ENCODE measurements around the gene SLC10A7. TPM values are rescaled to one million over a fixed set of nuclear protein-coding genes. Genes with fewer than 3 reads are reported as not detected.

The SLC10A7 gene
- total and polyA plus RNA-seq, 2 of the 13 experiments (the other 11 are each of a cell fraction or from before 2014, with no cell fraction given) = 18.5 to 18.8 TPM

DNA sequence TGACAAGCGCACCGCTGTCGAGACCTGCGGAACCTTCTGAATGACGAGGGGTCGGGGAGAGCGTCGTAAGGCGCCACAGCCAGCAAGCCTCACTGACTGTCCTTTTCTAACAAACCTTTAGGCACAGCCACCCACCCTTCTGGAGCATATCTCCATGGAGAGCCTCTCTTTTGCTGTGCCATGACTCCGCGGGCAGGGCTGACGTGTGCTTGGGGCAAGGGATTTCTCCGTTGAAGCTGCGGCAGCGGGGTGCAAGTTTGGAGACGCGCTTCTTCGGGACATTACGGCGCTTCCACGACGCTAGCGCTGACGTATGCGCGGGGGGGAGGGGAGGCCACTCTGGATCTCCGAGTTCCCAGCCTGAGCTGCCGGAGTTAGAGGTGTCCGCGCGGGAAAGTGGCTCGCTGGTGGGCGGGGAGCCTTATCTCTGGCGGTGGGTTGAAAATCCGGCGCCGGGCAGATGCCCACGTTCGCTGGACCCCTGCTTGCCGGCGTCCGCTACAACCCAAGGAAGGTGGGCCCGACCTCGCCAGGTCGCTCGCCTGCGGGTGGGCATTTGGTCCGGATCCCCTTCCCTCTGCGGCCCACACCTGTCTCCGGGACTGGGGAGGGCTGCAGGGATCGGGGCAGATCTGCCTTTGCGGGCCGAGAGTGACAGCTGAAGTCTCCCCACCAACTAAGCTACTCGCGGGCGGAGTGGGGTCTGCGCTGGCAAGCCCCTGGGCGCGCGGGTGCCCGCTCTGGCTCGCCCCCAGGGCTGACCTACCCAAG lies 543 bp upstream of the SLC10A7 start (continued):
- TF ChIP-seq, protein P1, sequence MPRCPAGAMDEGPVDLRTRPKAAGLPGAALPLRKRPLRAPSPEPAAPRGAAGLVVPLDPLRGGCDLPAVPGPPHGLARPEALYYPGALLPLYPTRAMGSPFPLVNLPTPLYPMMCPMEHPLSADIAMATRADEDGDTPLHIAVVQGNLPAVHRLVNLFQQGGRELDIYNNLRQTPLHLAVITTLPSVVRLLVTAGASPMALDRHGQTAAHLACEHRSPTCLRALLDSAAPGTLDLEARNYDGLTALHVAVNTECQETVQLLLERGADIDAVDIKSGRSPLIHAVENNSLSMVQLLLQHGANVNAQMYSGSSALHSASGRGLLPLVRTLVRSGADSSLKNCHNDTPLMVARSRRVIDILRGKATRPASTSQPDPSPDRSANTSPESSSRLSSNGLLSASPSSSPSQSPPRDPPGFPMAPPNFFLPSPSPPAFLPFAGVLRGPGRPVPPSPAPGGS (CRISPR knock-in tag; IDR thresholded peaks at IDR 0.05) = peak; percentile 93
- TF ChIP-seq SRSF1 (optimal IDR thresholded peaks at IDR 0.05; ENCODE audit: low read depth, low read length) (no peak), HDAC1 (CRISPR knock-in tag; IDR thresholded peaks at IDR 0.05) (peak; percentile 81), KMT2A (CRISPR knock-in tag; IDR thresholded peaks at IDR 0.05) (peak; percentile 33; the same call in 1 of the 2 replicates), NCOA5 (CRISPR knock-in tag; IDR thresholded peaks at IDR 0.05) (no peak), ZKSCAN1 (IDR thresholded peaks at IDR 0.05; ENCODE audit: low read length) (0 out of 2 replicates have a peak, but pooled peaks have one; percentile 9), RELA (CRISPR knock-in tag; IDR thresholded peaks at IDR 0.05) (no peak), KDM5B (CRISPR knock-in tag; IDR thresholded peaks at IDR 0.05; ENCODE audit: borderline replicate concordance) (peak; percentile 85), GZF1 (CRISPR knock-in tag; IDR thresholded peaks at IDR 0.05) (peak; percentile 100), ZNF224 (CRISPR knock-in tag; IDR thresholded peaks at IDR 0.05) (no peak), CEBPG (CRISPR knock-in tag; IDR thresholded peaks at IDR 0.05) (no peak), CBX1 (IDR thresholded peaks at IDR 0.05; ENCODE audit: low read depth) (no peak), SPEN (CRISPR knock-in tag; IDR thresholded peaks at IDR 0.05; ENCODE audit: low read depth) (peak; percentile 61), ZNF776 (CRISPR knock-in tag; IDR thresholded peaks at IDR 0.05) (0 out of 2 replicates have a peak, but pooled peaks have one; percentile 70)
- TF ChIP-seq, protein P2, sequence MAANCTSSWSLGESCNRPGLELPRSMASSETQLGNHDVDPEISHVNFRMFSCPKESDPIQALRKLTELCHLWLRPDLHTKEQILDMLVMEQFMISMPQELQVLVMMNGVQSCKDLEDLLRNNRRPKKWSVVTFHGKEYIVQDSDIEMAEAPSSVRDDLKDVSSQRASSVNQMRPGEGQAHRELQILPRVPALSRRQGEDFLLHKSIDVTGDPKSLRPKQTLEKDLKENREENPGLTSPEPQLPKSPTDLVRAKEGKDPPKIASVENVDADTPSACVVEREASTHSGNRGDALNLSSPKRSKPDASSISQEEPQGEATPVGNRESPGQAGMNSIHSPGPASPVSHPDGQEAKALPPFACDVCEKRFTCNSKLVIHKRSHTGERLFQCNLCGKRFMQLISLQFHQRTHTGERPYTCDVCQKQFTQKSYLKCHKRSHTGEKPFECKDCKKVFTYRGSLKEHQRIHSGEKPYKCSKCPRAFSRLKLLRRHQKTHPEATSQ (CRISPR knock-in tag; IDR thresholded peaks at IDR 0.05; ENCODE audit: borderline replicate concordance) = 0 out of 2 replicates have a peak, but pooled peaks have one; percentile 21
- TF ChIP-seq, protein P3, sequence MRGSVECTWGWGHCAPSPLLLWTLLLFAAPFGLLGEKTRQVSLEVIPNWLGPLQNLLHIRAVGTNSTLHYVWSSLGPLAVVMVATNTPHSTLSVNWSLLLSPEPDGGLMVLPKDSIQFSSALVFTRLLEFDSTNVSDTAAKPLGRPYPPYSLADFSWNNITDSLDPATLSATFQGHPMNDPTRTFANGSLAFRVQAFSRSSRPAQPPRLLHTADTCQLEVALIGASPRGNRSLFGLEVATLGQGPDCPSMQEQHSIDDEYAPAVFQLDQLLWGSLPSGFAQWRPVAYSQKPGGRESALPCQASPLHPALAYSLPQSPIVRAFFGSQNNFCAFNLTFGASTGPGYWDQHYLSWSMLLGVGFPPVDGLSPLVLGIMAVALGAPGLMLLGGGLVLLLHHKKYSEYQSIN (CRISPR knock-in tag; IDR thresholded peaks at IDR 0.05; ENCODE audit: borderline replicate concordance) = no peak
- TF ChIP-seq, protein P4, sequence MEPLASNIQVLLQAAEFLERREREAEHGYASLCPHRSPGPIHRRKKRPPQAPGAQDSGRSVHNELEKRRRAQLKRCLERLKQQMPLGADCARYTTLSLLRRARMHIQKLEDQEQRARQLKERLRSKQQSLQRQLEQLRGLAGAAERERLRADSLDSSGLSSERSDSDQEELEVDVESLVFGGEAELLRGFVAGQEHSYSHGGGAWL (CRISPR knock-in tag; IDR thresholded peaks at IDR 0.05) = no peak
- TF ChIP-seq, protein P5, sequence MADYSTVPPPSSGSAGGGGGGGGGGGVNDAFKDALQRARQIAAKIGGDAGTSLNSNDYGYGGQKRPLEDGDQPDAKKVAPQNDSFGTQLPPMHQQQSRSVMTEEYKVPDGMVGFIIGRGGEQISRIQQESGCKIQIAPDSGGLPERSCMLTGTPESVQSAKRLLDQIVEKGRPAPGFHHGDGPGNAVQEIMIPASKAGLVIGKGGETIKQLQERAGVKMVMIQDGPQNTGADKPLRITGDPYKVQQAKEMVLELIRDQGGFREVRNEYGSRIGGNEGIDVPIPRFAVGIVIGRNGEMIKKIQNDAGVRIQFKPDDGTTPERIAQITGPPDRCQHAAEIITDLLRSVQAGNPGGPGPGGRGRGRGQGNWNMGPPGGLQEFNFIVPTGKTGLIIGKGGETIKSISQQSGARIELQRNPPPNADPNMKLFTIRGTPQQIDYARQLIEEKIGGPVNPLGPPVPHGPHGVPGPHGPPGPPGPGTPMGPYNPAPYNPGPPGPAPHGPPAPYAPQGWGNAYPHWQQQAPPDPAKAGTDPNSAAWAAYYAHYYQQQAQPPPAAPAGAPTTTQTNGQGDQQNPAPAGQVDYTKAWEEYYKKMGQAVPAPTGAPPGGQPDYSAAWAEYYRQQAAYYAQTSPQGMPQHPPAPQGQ (CRISPR knock-in tag; IDR thresholded peaks at IDR 0.05; ENCODE audit: borderline replicate concordance) = no peak
- TF ChIP-seq, protein P6, sequence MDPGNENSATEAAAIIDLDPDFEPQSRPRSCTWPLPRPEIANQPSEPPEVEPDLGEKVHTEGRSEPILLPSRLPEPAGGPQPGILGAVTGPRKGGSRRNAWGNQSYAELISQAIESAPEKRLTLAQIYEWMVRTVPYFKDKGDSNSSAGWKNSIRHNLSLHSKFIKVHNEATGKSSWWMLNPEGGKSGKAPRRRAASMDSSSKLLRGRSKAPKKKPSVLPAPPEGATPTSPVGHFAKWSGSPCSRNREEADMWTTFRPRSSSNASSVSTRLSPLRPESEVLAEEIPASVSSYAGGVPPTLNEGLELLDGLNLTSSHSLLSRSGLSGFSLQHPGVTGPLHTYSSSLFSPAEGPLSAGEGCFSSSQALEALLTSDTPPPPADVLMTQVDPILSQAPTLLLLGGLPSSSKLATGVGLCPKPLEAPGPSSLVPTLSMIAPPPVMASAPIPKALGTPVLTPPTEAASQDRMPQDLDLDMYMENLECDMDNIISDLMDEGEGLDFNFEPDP (CRISPR knock-in tag; conservative IDR thresholded peaks at IDR 0.05) = 0 out of 2 replicates have a peak, but pooled peaks have one; percentile 20
- TF ChIP-seq, protein P7, sequence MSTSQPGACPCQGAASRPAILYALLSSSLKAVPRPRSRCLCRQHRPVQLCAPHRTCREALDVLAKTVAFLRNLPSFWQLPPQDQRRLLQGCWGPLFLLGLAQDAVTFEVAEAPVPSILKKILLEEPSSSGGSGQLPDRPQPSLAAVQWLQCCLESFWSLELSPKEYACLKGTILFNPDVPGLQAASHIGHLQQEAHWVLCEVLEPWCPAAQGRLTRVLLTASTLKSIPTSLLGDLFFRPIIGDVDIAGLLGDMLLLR (CRISPR knock-in tag; IDR thresholded peaks at IDR 0.05) = no peak

All from HepG2 (cell line).